Measurements from ENCODE around the gene CEP70.
"Not testable (repeated sequence)": the region's sequence is repeated elsewhere in the genome, so short reads cannot be mapped to it uniquely, and the experiment has no call there.

The CEP70 gene

DNA sequence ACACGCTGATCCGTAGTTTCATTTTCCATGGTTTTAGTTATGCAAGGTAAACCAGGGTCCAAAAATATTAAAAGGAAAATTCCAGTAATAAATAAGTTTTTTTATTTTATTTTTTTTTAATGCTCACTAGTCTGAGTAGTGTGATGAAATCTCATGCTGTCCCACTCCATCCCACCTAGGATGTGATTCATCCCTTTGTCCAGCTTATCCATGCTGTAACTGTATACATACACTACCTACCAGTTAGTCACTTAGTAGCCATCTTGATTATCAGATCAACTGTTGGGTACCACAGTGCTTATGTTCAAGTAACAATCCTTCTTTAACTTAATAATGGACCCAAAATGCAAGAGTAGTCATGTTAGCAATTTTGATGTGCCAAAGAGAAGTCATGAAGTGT, 84.5 kb downstream of the CEP70 start:
- DNase-seq = no peak

GRCh38 chr3:138507524-138507923, 86.5 kb downstream of the CEP70 start:
- no peak for DNase-seq

GRCh38 chr3:138498991-138499390, 95.1 kb downstream of the CEP70 start:
- DNase-seq = no peak

- no peak for DNase-seq
Measured at GRCh38 chr3:138497851-138498250, 96.2 kb downstream of the CEP70 start.

- DNase-seq = no peak
Measured at GRCh38 chr3:138497021-138497420, 97.0 kb downstream of the CEP70 start.

GRCh38 chr3:138496436-138496835, 97.6 kb downstream of the CEP70 start:
- no peak for DNase-seq

- not testable (repeated sequence) for DNase-seq
Measured at GRCh38 chr3:138495638-138496037, 98.4 kb downstream of the CEP70 start.

DNA sequence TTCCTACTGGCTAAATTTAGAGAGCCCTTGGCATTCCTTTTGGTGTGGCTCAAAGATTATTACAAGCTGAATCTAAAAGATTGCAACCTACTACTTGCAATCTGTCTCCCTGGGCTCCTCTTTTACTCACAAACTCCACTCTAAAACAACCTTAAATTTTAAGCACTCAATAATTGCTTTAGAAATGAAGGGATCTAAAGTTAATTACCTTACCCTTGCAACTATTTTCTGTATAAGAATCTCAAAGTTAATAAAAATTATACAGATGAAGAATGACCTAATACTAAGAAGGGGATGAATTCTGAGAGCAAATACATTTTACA, 99.5 kb downstream of the CEP70 start:
- no peak for DNase-seq

DNA sequence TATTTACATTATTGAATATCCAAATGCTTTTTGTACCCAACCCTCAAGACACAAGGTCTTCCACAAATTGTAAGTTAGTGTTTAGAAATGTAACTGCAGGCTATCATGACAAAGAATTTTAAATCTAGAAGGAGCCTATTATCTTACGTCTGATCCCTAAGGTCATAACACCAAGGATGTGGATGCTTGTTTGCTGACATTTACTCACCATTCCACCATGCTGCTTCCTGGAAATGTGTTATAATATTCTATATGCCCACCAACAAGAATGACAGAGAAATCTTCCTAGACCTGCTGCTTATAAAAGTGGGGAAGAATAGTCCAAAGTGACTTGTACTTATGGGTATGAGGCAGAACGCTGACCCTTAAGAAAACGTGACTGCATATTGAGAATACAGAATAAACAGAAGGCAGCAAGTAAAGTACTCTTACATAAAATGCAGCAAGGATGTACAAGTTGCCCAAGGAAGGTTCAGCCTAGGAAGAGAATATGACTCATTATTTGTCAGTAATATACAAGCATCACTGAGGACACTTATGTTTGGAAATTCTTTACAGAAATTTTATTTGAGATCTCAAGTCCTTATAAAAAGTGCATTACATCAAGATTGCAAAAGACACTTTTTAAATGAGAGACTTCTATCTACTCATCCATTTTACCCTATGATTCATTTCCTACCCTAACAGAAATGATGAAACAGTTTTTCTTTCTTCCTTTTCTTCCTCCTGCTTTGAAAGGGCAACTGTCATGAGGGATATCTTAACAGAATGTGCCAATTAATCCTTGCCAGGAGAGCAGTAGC, 100.1 kb downstream of the CEP70 start:
- no peak for DNase-seq

GRCh38 chr3:138492980-138493675, 100.9 kb downstream of the CEP70 start:
- DNase-seq = no peak

DNA sequence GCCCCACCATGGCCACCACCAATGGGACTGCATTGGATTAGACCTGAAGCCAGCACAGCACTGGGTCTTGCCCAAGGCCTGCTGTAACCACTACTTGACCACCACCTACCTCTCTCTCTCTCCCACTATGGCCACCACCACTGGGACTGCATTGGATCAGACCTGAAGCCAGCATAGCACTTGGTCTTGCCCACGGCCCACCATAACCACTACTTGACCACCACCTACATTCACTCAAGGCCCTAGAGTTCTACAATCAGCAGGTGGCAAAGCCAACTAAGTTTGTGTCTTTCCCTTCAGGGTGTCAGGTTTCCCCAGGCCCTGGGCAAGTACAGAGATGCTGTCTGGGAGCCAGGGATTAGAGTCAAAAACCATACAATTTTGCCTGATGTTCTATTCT, 102.1 kb downstream of the CEP70 start:
- DNase-seq = no peak

- not testable (repeated sequence) for DNase-seq
Measured at GRCh38 chr3:138486580-138486979, 107.5 kb downstream of the CEP70 start.

DNA sequence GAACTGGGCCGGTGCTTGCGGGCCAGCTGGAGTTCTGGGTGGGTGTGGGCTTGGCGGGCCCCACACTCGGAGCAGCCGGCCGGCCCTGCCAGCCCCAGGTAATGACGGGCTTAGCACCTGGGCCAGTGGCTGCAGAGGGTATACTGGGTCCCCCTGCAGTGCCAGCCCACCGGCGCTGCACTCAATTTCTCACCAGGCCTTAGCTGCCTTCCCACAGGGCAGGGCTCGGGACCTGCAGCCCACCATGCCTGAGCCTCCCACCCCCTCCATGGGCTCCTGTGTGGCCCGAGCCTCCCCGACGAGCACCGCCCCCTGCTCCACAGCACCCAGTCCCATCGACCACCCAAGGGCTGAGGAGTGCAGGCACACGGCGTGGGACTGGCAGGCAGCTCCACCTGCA, 109.4 kb downstream of the CEP70 start:
- DNase-seq = not testable (repeated sequence)

GRCh38 chr3:138479438-138479863, 114.6 kb downstream of the CEP70 start:
- DNase-seq = no peak

- no peak for DNase-seq
Measured at GRCh38 chr3:138477801-138478200, 116.3 kb downstream of the CEP70 start.

GRCh38 chr3:138477120-138477519, 116.9 kb downstream of the CEP70 start:
- DNase-seq = no peak

DNA sequence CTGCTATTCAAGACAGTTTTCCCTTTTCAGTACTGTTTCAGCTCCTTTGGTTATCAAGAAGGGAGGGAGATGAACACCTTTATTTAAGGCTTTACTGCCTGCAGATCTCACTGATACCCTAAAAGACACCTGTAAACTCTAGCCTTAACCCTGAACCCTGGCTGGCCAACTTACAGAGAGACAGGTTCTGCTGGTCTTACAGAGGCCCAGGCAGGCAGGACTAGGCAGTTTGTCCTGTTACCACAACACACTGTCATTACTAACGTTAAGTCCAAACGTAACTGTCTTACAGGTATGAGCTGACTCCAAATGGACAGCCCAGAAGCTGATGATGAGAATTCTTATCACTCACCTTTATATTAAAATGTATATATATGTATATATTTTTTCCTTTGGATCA, 117.5 kb downstream of the CEP70 start:
- no peak for DNase-seq

GRCh38 chr3:138474163-138474562, 119.9 kb downstream of the CEP70 start:
- no peak for DNase-seq

DNA sequence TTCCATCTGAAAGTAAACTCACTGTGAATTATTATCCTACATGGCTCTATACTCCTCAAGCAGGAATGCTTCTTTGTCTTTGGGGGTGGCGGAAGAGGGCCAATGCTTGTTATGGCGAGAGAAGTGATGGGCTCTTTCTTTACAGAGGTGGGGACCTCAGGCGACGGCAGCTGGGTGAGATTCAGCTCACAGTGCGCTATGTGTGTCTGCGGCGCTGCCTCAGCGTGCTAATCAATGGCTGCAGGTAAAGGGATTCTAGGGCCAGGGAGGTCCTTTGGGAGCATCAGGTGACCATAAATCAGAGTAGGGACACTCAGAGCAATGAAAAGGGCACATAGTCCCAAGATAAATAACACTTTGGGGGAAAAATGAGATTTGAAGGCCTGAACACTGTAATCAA, 120.7 kb downstream of the CEP70 start:
- no peak for DNase-seq

DNA sequence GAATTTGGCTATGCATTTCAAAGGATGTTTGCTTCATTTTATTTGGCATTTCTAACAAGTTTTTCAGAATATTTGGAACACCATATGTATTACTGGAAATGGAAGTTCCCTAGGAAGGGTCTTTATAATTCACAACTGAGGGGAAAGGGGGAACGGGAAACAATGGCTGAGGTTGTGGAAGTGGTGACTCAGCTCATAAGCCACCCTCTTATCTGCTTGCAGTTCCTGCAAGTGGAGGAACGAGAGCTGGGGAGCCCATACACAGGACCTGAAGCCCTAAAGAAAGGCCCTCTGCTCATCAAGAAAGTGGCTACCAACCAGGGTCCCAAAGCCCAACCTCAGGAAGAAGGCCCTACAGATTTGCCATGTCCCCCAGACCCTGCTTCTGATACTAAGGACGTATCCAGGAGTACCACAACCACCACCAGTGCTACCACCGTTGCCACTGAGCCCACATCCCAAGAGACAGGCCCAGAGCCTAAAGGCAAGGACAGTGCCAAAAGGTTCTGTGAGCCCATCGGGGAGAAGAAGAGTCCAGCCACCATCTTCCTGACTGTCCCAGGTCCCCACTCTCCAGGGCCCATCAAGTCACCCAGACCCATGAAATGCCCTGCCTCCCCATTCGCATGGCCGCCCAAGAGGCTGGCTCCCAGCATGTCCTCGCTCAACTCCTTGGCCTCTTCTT, 121.8 kb downstream of the CEP70 start:
- no peak for DNase-seq

DNA sequence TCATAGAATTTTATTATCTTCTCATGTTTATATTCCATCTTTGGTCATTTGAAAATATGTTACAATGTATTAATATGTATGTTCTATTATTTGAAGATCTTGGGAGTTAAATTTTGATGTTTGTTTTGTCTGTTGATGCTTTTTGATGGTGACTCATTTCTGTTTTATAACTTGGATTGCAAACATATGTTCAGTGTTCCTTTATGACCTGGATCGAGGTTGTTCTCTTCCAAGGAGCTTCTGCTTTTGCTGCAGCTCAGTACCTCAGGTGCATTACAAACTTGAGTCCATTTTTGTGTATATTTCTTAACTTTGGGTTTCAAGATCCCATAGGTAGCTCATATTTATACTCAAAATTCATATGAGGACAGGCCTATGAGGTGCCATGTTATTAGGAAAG, 122.6 kb downstream of the CEP70 start:
- no peak for DNase-seq

DNA sequence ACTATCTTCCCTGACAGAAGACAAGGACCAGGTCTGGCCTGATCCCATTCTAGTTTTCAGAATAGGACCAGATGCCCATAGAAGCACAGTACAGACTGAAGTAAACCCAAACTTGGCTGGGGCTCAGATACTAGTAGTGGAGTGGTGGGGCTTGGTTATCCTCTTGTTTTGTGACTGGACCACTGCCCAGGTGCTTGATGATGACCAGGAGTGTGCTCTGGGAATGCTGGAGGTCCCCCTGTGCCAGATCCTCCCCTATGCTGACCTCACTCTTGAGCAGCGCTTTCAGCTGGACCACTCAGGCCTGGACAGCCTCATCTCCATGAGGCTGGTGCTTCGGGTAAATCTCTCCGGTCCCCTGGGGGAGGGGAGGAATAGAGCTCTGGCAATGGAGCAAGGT, 123.4 kb downstream of the CEP70 start:
- no peak for DNase-seq

DNA sequence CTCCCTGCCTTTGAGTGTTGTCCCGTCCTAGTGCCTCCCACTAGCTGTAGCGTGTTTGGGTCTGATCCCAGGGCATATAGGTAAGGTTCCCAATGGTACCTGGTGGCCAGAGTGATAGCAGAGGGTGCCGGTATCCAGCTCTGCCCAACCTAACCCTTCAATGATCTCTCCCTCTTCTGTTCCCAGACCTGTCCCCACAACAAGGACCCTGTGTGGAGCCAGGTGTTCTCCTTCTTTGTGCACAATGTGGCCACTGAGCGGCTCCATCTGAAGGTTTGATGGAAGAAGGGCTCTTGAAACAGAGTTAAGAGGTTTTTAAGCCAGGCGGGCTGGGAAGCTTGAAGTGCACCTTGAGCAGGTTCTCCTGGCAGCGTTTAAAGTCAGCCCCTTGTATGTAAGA, 124.2 kb downstream of the CEP70 start:
- no peak for DNase-seq

DNA sequence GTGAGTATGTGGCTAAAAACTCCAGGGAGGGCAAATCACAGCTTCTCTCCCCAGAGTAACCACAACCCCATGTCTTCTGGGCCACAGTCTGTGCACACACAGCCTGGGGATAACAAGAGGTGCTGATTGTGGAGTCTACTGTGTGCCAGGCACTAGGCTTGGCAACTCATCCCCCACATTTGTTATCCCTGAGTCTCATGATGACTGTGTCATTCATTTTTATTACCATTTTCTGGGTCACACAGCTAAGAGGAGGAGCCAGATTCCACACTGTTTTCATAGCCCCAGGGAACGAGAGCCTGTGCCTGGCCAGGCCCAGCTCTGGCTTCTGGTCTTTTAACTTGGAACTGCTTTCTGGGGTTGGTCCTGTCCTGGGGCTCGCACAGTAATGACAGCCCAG, 125.2 kb downstream of the CEP70 start:
- DNase-seq = no peak
